Measurements from ENCODE around the gene CAMK2B.

CAMK2B gene

GRCh38 chr7:44309271-44310091 lies 15.9 kb downstream of the CAMK2B start:
- H3K4me3 ChIP-seq (ENCODE audit: low read length), result peak overlapping the region; percentile 46; the same call in 1 of the 2 replicates
- no CpG with 5 or more reads among the region's 73 CpGs for WGBS (ENCODE audit: insufficient coverage, insufficient read length)

GRCh38 chr7:44308596-44309270 lies 16.7 kb downstream of the CAMK2B start:
- DNase-seq (ENCODE audit: low read depth, low spot score), result no peak
- no peaks in the 10 kb centered on the region for H3K36me3 ChIP-seq (ENCODE audit: control insufficient read depth, insufficient read depth, low read length)
- no CpG with 5 or more reads among the region's 18 CpGs for WGBS (ENCODE audit: insufficient coverage, insufficient read length)
- H3K9me3 ChIP-seq (ENCODE audit: control insufficient read depth, insufficient read depth, low read length), result no peaks in the 10 kb centered on the region
- peaks cover 12% of the 10 kb centered on the region; the same call in 1 of the 2 replicates for H3K27me3 ChIP-seq (ENCODE audit: control insufficient read depth, insufficient read depth, low read length)
- H3K27ac ChIP-seq (ENCODE audit: low read length), result no peak overlapping the region
- H3K4me1 ChIP-seq (ENCODE audit: control insufficient read depth, insufficient read depth, low read length), result no peaks in the 10 kb centered on the region
- H3K4me3 ChIP-seq (ENCODE audit: low read length), result no peak overlapping the region

More at GRCh38 chr7:44309271-44310091, 15.9 kb downstream of the CAMK2B start:
- peaks cover 12% of the 10 kb centered on the region; the same call in 1 of the 2 replicates for H3K27me3 ChIP-seq (ENCODE audit: control insufficient read depth, insufficient read depth, low read length)
- no peaks in the 10 kb centered on the region for H3K36me3 ChIP-seq (ENCODE audit: control insufficient read depth, insufficient read depth, low read length)
- DNase-seq (ENCODE audit: low read depth, low spot score), result no peak
- no peak overlapping the region for H3K27ac ChIP-seq (ENCODE audit: low read length)
- H3K4me1 ChIP-seq (ENCODE audit: control insufficient read depth, insufficient read depth, low read length), result no peaks in the 10 kb centered on the region
- no peaks in the 10 kb centered on the region for H3K9me3 ChIP-seq (ENCODE audit: control insufficient read depth, insufficient read depth, low read length)

- Histone ChIP-seq H3K27me3 (ENCODE audit: control insufficient read depth, insufficient read depth, low read length) (peaks cover 12% of the 10 kb centered on the region; the same call in 1 of the 2 replicates), H3K9me3 (ENCODE audit: control insufficient read depth, insufficient read depth, low read length) (no peaks in the 10 kb centered on the region), H3K4me1 (ENCODE audit: control insufficient read depth, insufficient read depth, low read length) (no peaks in the 10 kb centered on the region), H3K36me3 (ENCODE audit: control insufficient read depth, insufficient read depth, low read length) (no peaks in the 10 kb centered on the region), H3K4me3 (ENCODE audit: low read length) (no peak overlapping the region), H3K27ac (ENCODE audit: low read length) (no peak overlapping the region)
- no peak for DNase-seq (ENCODE audit: low read depth, low spot score)
- no CpG with 5 or more reads among the region's 8 CpGs for WGBS (ENCODE audit: insufficient coverage, insufficient read length)
Measured at GRCh38 chr7:44307905-44308595, 17.3 kb downstream of the CAMK2B start.

GRCh38 chr7:44307301-44307900 lies 18.0 kb downstream of the CAMK2B start:
- DNase-seq (ENCODE audit: low read depth, low spot score), result no peak
- WGBS (ENCODE audit: insufficient coverage, insufficient read length), result no CpG with 5 or more reads among the region's 7 CpGs
- no peaks in the 10 kb centered on the region for H3K4me1 ChIP-seq (ENCODE audit: control insufficient read depth, insufficient read depth, low read length)

GRCh38 chr7:44306606-44307005 lies 18.8 kb downstream of the CAMK2B start:
- no peak overlapping the region for H3K27ac ChIP-seq (ENCODE audit: low read length)
- no CpG with 5 or more reads among the region's 2 CpGs for WGBS (ENCODE audit: insufficient coverage, insufficient read length)
- peaks cover 12% of the 10 kb centered on the region; the same call in 1 of the 2 replicates for H3K27me3 ChIP-seq (ENCODE audit: control insufficient read depth, insufficient read depth, low read length)
- no peak overlapping the region for H3K4me3 ChIP-seq (ENCODE audit: low read length)
- no peak for DNase-seq (ENCODE audit: low read depth, low spot score)
- no peaks in the 10 kb centered on the region for H3K9me3 ChIP-seq (ENCODE audit: control insufficient read depth, insufficient read depth, low read length)
- no peaks in the 10 kb centered on the region for H3K36me3 ChIP-seq (ENCODE audit: control insufficient read depth, insufficient read depth, low read length)
- no peaks in the 10 kb centered on the region for H3K4me1 ChIP-seq (ENCODE audit: control insufficient read depth, insufficient read depth, low read length)

More at GRCh38 chr7:44307301-44307900, 18.0 kb downstream of the CAMK2B start:
- H3K4me3 ChIP-seq (ENCODE audit: low read length), result no peak overlapping the region
- no peak overlapping the region for H3K27ac ChIP-seq (ENCODE audit: low read length)
- no peaks in the 10 kb centered on the region for H3K36me3 ChIP-seq (ENCODE audit: control insufficient read depth, insufficient read depth, low read length)
- no peaks in the 10 kb centered on the region for H3K9me3 ChIP-seq (ENCODE audit: control insufficient read depth, insufficient read depth, low read length)
- peaks cover 12% of the 10 kb centered on the region; the same call in 1 of the 2 replicates for H3K27me3 ChIP-seq (ENCODE audit: control insufficient read depth, insufficient read depth, low read length)

- Histone ChIP-seq H3K9me3 (ENCODE audit: control insufficient read depth, insufficient read depth, low read length) (no peaks in the 10 kb centered on the region), H3K27me3 (ENCODE audit: control insufficient read depth, insufficient read depth, low read length) (peaks cover 12% of the 10 kb centered on the region; the same call in 1 of the 2 replicates), H3K27ac (ENCODE audit: low read length) (no peak overlapping the region), H3K4me3 (ENCODE audit: low read length) (no peak overlapping the region), H3K4me1 (ENCODE audit: control insufficient read depth, insufficient read depth, low read length) (no peaks in the 10 kb centered on the region), H3K36me3 (ENCODE audit: control insufficient read depth, insufficient read depth, low read length) (no peaks in the 10 kb centered on the region)
- DNase-seq (ENCODE audit: low read depth, low spot score), result no peak
- WGBS (ENCODE audit: insufficient coverage, insufficient read length), result no CpG with 5 or more reads among the region's 12 CpGs
Measured at GRCh38 chr7:44305564-44306507, 19.6 kb downstream of the CAMK2B start.

GRCh38 chr7:44294325-44295069 lies 30.9 kb downstream of the CAMK2B start:
- H3K4me1 ChIP-seq (ENCODE audit: control insufficient read depth, insufficient read depth, low read length), result no peaks in the 10 kb centered on the region; the same call in 1 of the 2 replicates
- no peak for DNase-seq (ENCODE audit: low read depth, low spot score)
- H3K36me3 ChIP-seq (ENCODE audit: control insufficient read depth, insufficient read depth, low read length), result no peaks in the 10 kb centered on the region
- H3K9me3 ChIP-seq (ENCODE audit: control insufficient read depth, insufficient read depth, low read length), result no peaks in the 10 kb centered on the region
- no peak overlapping the region for H3K27ac ChIP-seq (ENCODE audit: low read length)
- H3K4me3 ChIP-seq (ENCODE audit: low read length), result no peak overlapping the region
- no CpG with 5 or more reads among the region's 2 CpGs for WGBS (ENCODE audit: insufficient coverage, insufficient read length)
- H3K27me3 ChIP-seq (ENCODE audit: control insufficient read depth, insufficient read depth, low read length), result no peaks in the 10 kb centered on the region

- no CpG with 5 or more reads among the region's 17 CpGs for WGBS (ENCODE audit: insufficient coverage, insufficient read length)
- DNase-seq (ENCODE audit: low read depth, low spot score), result no peak
- Histone ChIP-seq H3K4me1 (ENCODE audit: control insufficient read depth, insufficient read depth, low read length) (no peaks in the 10 kb centered on the region; the same call in 1 of the 2 replicates), H3K27me3 (ENCODE audit: control insufficient read depth, insufficient read depth, low read length) (no peaks in the 10 kb centered on the region), H3K27ac (ENCODE audit: low read length) (no peak overlapping the region), H3K4me3 (ENCODE audit: low read length) (no peak overlapping the region), H3K9me3 (ENCODE audit: control insufficient read depth, insufficient read depth, low read length) (no peaks in the 10 kb centered on the region), H3K36me3 (ENCODE audit: control insufficient read depth, insufficient read depth, low read length) (no peaks in the 10 kb centered on the region)
Measured at GRCh38 chr7:44293561-44294324, 31.7 kb downstream of the CAMK2B start.

Measured in iPS DF 6.9 (cell line).